GM20000 (cell line): ENCODE data around the gene AMY1B.
"Not testable (repeated sequence)": the region's sequence is repeated elsewhere in the genome, so short reads cannot be mapped to it uniquely, and the experiment has no call there.

Experiments used
- DNase-seq: peaks from one replicate; pipeline ENCODE4 v3.0.0; 2012; ENCODE audit warnings: low spot score

AMY1B gene

DNA sequence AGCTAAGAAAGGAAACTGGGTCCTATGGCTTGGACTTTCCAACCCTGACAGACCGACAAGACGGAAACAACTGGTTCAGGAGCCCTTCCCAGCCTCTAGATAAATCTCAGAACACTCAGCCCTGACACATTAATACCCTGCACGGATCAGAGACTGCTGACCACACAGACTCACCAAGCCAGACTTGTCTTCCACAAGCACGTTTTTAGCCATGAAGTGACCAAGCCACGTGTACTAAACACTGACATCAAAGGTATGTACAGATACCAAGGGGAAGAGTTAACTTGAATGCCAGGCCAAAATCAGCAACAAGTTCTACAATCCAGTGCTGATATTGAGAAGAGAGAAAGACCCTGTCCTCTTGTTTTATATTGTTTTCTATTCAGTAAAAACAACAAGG, at the start of gene AMY1B:
Gene AMY1B (minus strand): TSS at position 101 of the 400 bp plus-strand sequence. CDS start 571 bp downstream, outside the sequence.
- not testable (repeated sequence) for DNase-seq

DNA sequence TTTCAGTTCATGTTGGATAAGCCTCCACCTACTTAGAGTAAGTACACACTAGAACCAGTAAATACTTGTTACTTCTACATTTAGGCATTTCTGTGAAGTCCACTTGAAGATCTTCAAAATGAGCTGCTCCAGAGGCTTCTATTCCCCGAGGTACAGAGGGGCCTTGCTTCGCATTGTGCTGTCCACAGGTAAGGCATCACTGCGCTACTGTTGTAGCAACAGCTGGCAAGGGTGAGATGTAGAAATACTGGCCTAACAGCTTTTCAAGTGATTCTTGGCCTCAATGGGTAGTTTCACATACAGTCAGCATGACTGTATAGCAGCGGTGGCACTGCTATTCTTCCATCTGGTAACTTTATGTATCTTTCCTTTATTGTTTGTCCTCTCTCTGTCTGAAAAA, 49.0 kb upstream of the AMY1B start:
- DNase-seq = not testable (repeated sequence)

DNA sequence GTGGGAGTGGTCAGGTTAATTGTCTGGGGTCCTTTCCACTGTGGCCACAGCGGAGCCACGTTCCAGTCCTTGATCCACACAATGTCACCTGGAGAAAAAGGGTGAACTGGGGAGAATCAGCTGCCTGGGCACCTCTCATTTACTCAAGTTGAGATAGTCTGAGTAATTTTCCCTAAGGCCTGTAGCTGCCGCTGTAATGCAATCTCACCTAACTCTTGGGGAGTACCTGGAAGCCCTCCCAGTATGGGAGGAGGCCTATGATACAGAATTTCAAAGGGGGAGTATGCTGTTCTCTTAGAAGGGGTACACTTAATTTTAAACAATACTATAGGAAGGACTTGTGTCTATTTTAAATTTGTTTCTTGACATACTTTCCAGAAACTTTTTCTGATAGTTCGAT, 48.4 kb upstream of the AMY1B start:
- not testable (repeated sequence) for DNase-seq

DNA sequence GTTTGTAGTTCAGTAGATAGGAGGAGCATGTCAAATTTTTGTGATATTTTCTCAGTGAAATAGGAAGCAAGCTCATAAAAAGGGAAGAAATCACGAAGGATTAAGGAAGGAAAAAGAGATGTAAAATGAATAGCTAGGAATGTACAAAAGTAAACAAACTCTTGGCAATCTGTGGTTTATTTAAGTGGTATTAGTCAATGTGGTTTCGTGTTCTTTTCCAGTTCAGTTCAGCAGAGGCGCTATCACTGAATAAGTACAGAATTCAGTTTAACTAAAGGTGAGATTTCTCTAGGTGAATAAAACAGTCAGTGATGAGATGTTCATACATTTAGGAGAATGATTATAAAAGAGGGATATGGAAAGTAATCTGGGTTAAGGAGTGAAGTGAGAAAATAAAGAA, 42.0 kb upstream of the AMY1B start:
- DNase-seq = not testable (repeated sequence)

DNA sequence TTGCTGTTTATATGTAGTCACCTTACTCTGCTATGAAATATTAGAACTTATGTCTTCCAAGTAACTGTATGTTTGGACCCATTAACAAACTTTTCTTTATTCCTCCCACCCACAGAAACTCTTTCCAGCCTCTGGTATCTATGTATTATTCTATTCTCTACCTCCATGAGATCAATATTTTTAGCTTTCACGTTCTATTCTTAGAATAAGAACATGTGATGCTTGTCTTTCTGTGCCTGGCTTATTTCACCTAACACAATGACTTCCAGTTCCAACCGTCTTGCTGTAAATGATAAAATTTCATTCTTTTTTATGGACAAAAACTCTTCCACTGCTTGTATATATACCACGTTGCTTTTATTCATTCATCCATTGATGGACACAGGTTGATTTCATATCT, 39.3 kb upstream of the AMY1B start:
- DNase-seq = not testable (repeated sequence)

DNA sequence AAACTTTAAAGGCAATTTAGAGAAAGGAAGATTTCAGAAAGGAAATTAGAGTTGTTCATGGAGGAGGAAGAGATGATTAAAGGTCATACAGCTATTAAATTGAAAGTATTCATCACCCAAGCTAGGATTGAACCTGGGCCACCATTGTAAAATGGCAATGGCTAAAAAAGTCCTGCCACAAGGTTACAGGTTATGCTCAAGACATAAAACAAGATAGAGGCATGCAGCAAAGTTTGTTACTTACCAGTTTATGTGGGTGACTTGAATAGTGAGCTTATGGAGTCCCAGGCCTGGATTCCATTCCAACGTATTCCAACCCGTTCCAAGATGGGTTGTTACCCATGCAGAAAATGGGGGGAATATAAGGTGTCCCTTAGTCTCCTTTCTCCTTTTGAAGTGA, 25.5 kb upstream of the AMY1B start:
- not testable (repeated sequence) for DNase-seq

DNA sequence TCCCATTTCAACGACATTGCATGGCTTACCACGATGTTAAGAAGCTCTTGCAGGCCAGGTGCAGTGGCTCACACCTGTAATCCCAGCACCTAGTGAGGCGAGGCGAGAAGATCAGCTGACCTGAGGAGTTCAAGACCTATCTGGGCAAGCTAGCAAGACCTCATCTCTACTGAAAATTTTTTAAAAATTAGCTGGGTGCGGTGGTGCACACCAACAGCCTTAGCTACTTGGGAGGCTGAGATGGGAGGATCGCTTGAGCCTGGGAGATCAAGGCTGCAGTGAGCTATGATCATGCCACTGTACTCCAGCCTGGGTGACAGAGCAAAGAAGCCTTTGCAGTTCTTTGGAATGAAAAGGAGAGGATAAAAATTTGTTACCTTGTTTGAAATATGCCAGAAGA, 21.4 kb upstream of the AMY1B start:
- not testable (repeated sequence) for DNase-seq

DNA sequence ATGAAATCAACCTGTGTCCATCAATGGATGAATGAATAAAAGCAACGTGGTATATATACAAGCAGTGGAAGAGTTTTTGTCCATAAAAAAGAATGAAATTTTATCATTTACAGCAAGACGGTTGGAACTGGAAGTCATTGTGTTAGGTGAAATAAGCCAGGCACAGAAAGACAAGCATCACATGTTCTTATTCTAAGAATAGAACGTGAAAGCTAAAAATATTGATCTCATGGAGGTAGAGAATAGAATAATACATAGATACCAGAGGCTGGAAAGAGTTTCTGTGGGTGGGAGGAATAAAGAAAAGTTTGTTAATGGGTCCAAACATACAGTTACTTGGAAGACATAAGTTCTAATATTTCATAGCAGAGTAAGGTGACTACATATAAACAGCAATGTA, 14.4 kb upstream of the AMY1B start:
- not testable (repeated sequence) for DNase-seq

DNA sequence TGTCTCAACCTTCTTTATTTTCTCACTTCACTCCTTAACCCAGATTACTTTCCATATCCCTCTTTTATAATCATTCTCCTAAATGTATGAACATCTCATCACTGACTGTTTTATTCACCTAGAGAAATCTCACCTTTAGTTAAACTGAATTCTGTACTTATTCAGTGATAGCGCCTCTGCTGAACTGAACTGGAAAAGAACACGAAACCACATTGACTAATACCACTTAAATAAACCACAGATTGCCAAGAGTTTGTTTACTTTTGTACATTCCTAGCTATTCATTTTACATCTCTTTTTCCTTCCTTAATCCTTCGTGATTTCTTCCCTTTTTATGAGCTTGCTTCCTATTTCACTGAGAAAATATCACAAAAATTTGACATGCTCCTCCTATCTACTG, 11.7 kb upstream of the AMY1B start:
- not testable (repeated sequence) for DNase-seq

DNA sequence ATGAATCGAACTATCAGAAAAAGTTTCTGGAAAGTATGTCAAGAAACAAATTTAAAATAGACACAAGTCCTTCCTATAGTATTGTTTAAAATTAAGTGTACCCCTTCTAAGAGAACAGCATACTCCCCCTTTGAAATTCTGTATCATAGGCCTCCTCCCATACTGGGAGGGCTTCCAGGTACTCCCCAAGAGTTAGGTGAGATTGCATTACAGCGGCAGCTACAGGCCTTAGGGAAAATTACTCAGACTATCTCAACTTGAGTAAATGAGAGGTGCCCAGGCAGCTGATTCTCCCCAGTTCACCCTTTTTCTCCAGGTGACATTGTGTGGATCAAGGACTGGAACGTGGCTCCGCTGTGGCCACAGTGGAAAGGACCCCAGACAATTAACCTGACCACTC, 5.2 kb upstream of the AMY1B start:
- DNase-seq = not testable (repeated sequence)

DNA sequence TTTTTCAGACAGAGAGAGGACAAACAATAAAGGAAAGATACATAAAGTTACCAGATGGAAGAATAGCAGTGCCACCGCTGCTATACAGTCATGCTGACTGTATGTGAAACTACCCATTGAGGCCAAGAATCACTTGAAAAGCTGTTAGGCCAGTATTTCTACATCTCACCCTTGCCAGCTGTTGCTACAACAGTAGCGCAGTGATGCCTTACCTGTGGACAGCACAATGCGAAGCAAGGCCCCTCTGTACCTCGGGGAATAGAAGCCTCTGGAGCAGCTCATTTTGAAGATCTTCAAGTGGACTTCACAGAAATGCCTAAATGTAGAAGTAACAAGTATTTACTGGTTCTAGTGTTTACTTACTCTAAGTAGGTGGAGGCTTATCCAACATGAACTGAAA, 4.7 kb upstream of the AMY1B start:
- DNase-seq = not testable (repeated sequence)

DNA sequence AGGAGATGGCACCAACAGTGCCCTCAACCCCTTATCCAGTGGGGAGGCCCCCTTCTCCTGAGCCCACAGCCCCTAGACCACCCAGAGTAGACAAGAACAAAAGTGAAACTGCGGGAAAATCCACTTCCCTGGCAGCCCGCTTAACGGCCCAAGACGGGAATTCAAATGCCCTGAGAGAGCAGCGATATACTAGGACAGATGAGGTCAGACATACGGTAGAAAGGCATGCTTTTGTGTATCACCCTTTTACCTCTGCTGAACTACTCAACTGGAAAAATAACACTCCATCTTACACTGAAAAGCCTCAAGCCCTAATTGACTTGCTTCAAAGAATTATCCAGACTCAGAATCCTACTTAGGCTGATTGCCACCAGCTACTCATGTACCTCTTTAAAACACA, 1.4 kb upstream of the AMY1B start:
- not testable (repeated sequence) for DNase-seq

DNA sequence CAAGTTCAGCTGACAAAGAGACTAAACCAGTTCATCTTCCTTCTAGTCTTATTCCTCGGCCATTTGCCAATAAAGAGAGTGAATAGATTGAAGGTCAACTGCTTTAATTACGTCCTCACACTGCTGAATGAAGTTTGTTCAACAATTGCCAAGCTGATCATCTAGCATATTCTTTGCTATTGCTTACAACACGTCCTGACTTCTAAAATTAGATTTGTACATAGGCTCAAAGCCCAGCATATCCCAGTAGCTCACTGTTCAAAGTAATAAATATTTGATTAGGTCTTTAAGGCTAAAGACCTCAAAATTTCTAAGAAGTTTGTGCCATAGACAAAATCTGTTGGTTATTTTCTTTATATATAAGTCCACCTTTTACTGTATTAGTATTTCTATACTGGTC, 19.7 kb downstream of the AMY1B start:
- DNase-seq = not testable (repeated sequence)

DNA sequence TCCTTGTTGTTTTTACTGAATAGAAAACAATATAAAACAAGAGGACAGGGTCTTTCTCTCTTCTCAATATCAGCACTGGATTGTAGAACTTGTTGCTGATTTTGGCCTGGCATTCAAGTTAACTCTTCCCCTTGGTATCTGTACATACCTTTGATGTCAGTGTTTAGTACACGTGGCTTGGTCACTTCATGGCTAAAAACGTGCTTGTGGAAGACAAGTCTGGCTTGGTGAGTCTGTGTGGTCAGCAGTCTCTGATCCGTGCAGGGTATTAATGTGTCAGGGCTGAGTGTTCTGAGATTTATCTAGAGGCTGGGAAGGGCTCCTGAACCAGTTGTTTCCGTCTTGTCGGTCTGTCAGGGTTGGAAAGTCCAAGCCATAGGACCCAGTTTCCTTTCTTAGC, 40.5 kb downstream of the AMY1B start, which contains the start of gene AMY1A:
Gene AMY1A (plus strand): TSS at position 301 of the 400 bp plus-strand sequence. CDS start 571 bp downstream, outside the sequence.
- DNase-seq = not testable (repeated sequence)

DNA sequence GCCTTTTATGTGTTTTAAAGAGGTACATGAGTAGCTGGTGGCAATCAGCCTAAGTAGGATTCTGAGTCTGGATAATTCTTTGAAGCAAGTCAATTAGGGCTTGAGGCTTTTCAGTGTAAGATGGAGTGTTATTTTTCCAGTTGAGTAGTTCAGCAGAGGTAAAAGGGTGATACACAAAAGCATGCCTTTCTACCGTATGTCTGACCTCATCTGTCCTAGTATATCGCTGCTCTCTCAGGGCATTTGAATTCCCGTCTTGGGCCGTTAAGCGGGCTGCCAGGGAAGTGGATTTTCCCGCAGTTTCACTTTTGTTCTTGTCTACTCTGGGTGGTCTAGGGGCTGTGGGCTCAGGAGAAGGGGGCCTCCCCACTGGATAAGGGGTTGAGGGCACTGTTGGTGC, 41.9 kb downstream of the AMY1B start:
- not testable (repeated sequence) for DNase-seq

DNA sequence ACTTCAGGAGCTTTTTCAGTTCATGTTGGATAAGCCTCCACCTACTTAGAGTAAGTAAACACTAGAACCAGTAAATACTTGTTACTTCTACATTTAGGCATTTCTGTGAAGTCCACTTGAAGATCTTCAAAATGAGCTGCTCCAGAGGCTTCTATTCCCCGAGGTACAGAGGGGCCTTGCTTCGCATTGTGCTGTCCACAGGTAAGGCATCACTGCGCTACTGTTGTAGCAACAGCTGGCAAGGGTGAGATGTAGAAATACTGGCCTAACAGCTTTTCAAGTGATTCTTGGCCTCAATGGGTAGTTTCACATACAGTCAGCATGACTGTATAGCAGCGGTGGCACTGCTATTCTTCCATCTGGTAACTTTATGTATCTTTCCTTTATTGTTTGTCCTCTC, 45.1 kb downstream of the AMY1B start:
- DNase-seq = not testable (repeated sequence)

DNA sequence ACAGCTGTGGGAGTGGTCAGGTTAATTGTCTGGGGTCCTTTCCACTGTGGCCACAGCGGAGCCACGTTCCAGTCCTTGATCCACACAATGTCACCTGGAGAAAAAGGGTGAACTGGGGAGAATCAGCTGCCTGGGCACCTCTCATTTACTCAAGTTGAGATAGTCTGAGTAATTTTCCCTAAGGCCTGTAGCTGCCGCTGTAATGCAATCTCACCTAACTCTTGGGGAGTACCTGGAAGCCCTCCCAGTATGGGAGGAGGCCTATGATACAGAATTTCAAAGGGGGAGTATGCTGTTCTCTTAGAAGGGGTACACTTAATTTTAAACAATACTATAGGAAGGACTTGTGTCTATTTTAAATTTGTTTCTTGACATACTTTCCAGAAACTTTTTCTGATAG, 45.7 kb downstream of the AMY1B start:
- DNase-seq = not testable (repeated sequence)

DNA sequence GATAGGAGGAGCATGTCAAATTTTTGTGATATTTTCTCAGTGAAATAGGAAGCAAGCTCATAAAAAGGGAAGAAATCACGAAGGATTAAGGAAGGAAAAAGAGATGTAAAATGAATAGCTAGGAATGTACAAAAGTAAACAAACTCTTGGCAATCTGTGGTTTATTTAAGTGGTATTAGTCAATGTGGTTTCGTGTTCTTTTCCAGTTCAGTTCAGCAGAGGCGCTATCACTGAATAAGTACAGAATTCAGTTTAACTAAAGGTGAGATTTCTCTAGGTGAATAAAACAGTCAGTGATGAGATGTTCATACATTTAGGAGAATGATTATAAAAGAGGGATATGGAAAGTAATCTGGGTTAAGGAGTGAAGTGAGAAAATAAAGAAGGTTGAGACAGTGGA, 52.1 kb downstream of the AMY1B start:
- not testable (repeated sequence) for DNase-seq

DNA sequence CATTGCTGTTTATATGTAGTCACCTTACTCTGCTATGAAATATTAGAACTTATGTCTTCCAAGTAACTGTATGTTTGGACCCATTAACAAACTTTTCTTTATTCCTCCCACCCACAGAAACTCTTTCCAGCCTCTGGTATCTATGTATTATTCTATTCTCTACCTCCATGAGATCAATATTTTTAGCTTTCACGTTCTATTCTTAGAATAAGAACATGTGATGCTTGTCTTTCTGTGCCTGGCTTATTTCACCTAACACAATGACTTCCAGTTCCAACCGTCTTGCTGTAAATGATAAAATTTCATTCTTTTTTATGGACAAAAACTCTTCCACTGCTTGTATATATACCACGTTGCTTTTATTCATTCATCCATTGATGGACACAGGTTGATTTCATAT, 54.8 kb downstream of the AMY1B start:
- not testable (repeated sequence) for DNase-seq
